Gastrocnemius medialis (tissue), 4 donors: Measurements from ENCODE around the gene ADGRV1.

Source experiments
- POLR2A ChIP-seq, 2 donors: fragments of 450-650 bp; IDR thresholded peaks; one replicate each; pipeline ENCODE4 v1.6.1; 2017; ENCODE audit warnings: antibody characterized with exemption in 2 of 2, mild to moderate bottlenecking in 2 of 2, moderate library complexity in 2 of 2
- TF ChIP-seq, protein P1 (sequence below), 5 experiments: fragments of 450-650 bp in 3 of 5; fragments of 200-600 bp in 2 of 5; sonication (generic) in 2 of 5; IDR thresholded peaks in 4 of 5; conservative IDR thresholded peaks in 1 of 5; 1 replicate in 4 of 5; 2 replicates in 1 of 5; pipeline ENCODE4 v1.5.1; 2016 to 2019; ENCODE audit warnings: antibody characterized with exemption in 5 of 5, mild to moderate bottlenecking in 3 of 5, moderate library complexity in 3 of 5

DNA sequence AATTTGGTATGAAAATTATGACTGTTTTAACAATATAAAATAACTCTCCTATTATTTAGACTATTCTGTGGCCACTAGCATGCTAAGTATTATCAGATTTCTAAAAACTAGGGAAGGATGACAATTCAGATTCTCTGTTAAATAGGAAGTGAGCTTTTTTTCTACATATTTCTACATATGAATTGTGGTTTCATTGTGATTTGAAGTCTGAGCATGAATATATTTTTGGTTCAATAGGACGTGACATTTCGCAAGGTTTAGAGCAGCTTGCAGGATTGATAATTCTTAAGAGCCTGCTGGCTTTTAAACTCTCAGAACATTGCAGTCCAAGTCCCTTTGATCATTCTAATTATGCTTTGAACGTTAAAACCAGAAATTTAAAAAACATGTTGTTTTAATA lies 82.9 kb downstream of the ADGRV1 start:
- TF ChIP-seq, protein P1, sequence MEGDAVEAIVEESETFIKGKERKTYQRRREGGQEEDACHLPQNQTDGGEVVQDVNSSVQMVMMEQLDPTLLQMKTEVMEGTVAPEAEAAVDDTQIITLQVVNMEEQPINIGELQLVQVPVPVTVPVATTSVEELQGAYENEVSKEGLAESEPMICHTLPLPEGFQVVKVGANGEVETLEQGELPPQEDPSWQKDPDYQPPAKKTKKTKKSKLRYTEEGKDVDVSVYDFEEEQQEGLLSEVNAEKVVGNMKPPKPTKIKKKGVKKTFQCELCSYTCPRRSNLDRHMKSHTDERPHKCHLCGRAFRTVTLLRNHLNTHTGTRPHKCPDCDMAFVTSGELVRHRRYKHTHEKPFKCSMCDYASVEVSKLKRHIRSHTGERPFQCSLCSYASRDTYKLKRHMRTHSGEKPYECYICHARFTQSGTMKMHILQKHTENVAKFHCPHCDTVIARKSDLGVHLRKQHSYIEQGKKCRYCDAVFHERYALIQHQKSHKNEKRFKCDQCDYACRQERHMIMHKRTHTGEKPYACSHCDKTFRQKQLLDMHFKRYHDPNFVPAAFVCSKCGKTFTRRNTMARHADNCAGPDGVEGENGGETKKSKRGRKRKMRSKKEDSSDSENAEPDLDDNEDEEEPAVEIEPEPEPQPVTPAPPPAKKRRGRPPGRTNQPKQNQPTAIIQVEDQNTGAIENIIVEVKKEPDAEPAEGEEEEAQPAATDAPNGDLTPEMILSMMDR (IDR thresholded peaks at IDR 0.05 in 4 of 5, conservative IDR thresholded peaks at IDR 0.05 in 1 of 5), result no peak
- no peak for TF ChIP-seq POLR2A (IDR thresholded peaks at IDR 0.05)
